CD14-positive monocyte (primary cell): ENCODE data around the gene INPPL1. TPM values are rescaled to one million over a fixed set of nuclear protein-coding genes. Genes with fewer than 3 reads are reported as not detected.

Experiments
- DNase-seq, 3 donors: peaks; one replicate each; pipeline ENCODE4 v3.0.0-alpha.2; 2011 to 2022
- H2AFZ ChIP-seq: 2 replicates; pipeline ENCODE4 v1.6.0; 2012; ENCODE audit warnings: mild to moderate bottlenecking, low read depth, low read length, inconsistent platforms; ENCODE audit not compliant: insufficient read depth, poor library complexity, severe bottlenecking
- H3K27ac ChIP-seq, 2 donors: 1 replicate in 1 of 2; 2 replicates in 1 of 2; pipeline ENCODE4 v1.5.1; 2012 to 2013; ENCODE audit warnings: low read length in 2 of 2, control low read depth in 1 of 2, inconsistent platforms in 1 of 2, low read depth in 1 of 2, mild to moderate bottlenecking in 1 of 2
- H3K27me3 ChIP-seq, 2 donors: one replicate each; pipeline versions ENCODE4 v1.6.0 to v1.6.1; 2011 to 2013; ENCODE audit warnings: low read length in 2 of 2; ENCODE audit not compliant: control insufficient read depth in 2 of 2, insufficient read depth in 2 of 2
- H3K36me3 ChIP-seq, 2 donors: replicated peaks in 1 of 2; 1 replicate in 1 of 2; 2 replicates in 1 of 2; pipeline versions ENCODE4 v1.5.1 to v1.6.1; 2012 to 2013; ENCODE audit warnings: low read length in 2 of 2, control low read depth in 1 of 2, inconsistent platforms in 1 of 2, mild to moderate bottlenecking in 1 of 2; ENCODE audit not compliant: insufficient read depth in 2 of 2, control insufficient read depth in 1 of 2
- H3K4me1 ChIP-seq, 2 donors: 1 replicate in 1 of 2; 2 replicates in 1 of 2; pipeline versions ENCODE4 v1.5.1 to v1.6.1; 2012 to 2013; ENCODE audit warnings: low read length in 2 of 2, control low read depth in 1 of 2, inconsistent platforms in 1 of 2, mild to moderate bottlenecking in 1 of 2, moderate library complexity in 1 of 2; ENCODE audit not compliant: insufficient read depth in 2 of 2, control insufficient read depth in 1 of 2
- H3K4me2 ChIP-seq: replicated peaks from 2 replicates; pipeline ENCODE3; 2012; ENCODE audit warnings: low read length, moderate library complexity, mild to moderate bottlenecking; ENCODE audit not compliant: poor library complexity, severe bottlenecking; ENCODE audit errors: extremely low read depth
- H3K4me3 ChIP-seq, 3 experiments: fragments of 200-600 bp in 1 of 3; sonication (generic) in 1 of 3; replicated peaks in 1 of 3; 1 replicate in 2 of 3; 2 replicates in 1 of 3; pipeline ENCODE4 v1.5.1; 2011 to 2013; ENCODE audit warnings: low read length in 3 of 3, mild to moderate bottlenecking in 3 of 3, control low read depth in 2 of 3, low read depth in 2 of 3, inconsistent platforms in 1 of 3, moderate library complexity in 1 of 3
- H3K79me2 ChIP-seq: 2 replicates; pipeline ENCODE4 v1.6.0; 2012; ENCODE audit warnings: mild to moderate bottlenecking, control low read depth, inconsistent platforms, low read length, moderate library complexity; ENCODE audit not compliant: insufficient read depth
- H3K9ac ChIP-seq: 2 replicates; pipeline ENCODE4 v1.6.0; 2017; ENCODE audit warnings: low read length, mild to moderate bottlenecking; ENCODE audit not compliant: insufficient read depth, poor library complexity, severe bottlenecking
- H3K9me3 ChIP-seq, 2 donors: replicated peaks in 1 of 2; 1 replicate in 1 of 2; 2 replicates in 1 of 2; pipeline versions ENCODE4 v1.5.1 to v1.6.1; 2012 to 2013; ENCODE audit warnings: low read length in 2 of 2, control low read depth in 1 of 2; ENCODE audit not compliant: control insufficient read depth in 1 of 2, insufficient read depth in 1 of 2
- H4K20me1 ChIP-seq: 2 replicates; pipeline ENCODE4 v1.6.0; 2012; ENCODE audit warnings: mild to moderate bottlenecking, low read length, control low read depth, moderate library complexity; ENCODE audit not compliant: insufficient read depth
- H3K27ac Mint-ChIP-seq, 7 donors: one replicate each; pipeline ENCODE4 v1.8.0; 2020; ENCODE audit warnings: mild to moderate bottlenecking in 7 of 7, mixed read lengths in 7 of 7, moderate library complexity in 6 of 7, inconsistent platforms in 2 of 7
- H3K27me3 Mint-ChIP-seq, 3 donors: one replicate each; pipeline ENCODE4 v1.8.0; 2021 to 2022; ENCODE audit warnings: low read depth in 3 of 3, mild to moderate bottlenecking in 3 of 3, mixed read lengths in 3 of 3, moderate library complexity in 3 of 3, inconsistent platforms in 1 of 3
- H3K36me3 Mint-ChIP-seq, 2 donors: one replicate each; pipeline ENCODE4 v1.8.0; 2020; ENCODE audit warnings: mixed read lengths in 2 of 2, inconsistent platforms in 1 of 2, mild to moderate bottlenecking in 1 of 2
- H3K4me1 Mint-ChIP-seq: one replicate; pipeline ENCODE4 v1.8.0; 2020; ENCODE audit warnings: mild to moderate bottlenecking, mixed read lengths
- H3K4me3 Mint-ChIP-seq, 2 donors: one replicate each; pipeline ENCODE4 v1.8.0; 2020; ENCODE audit warnings: mild to moderate bottlenecking in 2 of 2, mixed read lengths in 2 of 2, moderate library complexity in 1 of 2
- H3K9me3 Mint-ChIP-seq, 7 donors: one replicate each; pipeline ENCODE4 v1.8.0; 2020 to 2022; ENCODE audit warnings: mixed read lengths in 7 of 7, mild to moderate bottlenecking in 6 of 7, moderate library complexity in 6 of 7, inconsistent platforms in 2 of 7
- WGBS: methylation state at CpG from one replicate; pipeline ENCODE4 v1.1.5; 2013; ENCODE audit warnings: missing lambda C conversion rate; ENCODE audit not compliant: insufficient coverage; 5-methylcytosine and 5-hydroxymethylcytosine counted together
- intact Hi-C, 2 donors: fragments of 100-400 bp; cut with micrococcal nuclease; formaldehyde crosslinking; loops; one replicate each; pipeline versions ENCODE4 v1.15.0 to v1.15.1; 2023
- polyA plus RNA-seq, 3 donors: library from polyadenylated mRNA; depleted of rRNA in 1 of 3; unstranded in 2 of 3; stranded (reverse) in 1 of 3; fragments of 300-500 nt in 2 of 3; fragments of >200 nt in 1 of 3; fragmentation: Illumina TruSeq in 2 of 3; gene quantifications; 1 replicate in 2 of 3; 2 replicates in 1 of 3; pipeline ENCODE4 v1.2.3, GENCODE V29; 2012 to 2021
- TF ChIP-seq, protein P1 (sequence below): fragments of 200-600 bp; IDR thresholded peaks from one replicate; pipeline ENCODE4 v1.8.0; 2022; ENCODE audit warnings: antibody characterized with exemption, mild to moderate bottlenecking

Gene INPPL1
- polyA plus RNA-seq, 3 donors = 11.8 to 390 (median 12.6) TPM

DNA sequence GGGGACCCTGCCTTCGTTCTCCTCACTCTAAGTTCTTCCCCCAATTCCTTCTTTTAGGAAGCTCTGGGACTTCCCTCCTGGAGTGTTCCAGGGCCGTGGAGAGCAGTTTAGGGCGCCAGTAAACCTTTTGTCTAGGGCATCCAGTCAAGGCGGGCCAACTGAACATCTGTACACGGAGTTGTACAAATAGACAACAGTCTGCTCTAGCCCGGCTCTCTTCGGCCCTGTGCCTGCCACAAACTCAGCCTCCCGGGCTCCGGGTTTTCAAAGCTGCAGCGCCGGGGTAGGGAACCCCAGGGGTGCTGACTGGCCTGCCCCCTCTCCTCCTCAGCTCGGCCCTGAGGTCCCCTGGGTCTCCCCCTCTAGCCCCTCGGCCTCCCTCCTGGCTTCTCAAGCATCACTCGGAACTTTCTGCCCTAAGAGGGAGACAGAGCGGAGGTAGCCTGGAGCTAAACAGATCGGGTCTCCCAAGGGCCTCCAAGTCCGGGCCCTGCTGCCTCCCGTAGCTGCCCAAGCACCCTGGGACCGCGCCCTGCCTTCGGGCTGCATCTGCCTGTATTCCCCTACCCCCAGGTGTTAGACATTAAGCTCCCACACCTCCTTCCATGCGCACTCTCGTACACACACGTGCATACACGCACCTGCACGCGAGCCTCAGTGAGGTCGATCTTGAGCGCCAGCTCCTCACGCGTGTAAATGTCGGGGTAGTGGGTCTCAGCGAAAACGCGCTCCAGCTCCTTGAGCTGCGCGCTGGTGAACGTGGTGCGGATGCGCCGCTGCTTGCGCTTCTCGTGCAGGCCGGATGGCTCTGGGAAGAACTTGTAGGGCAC lies 16.1 kb downstream of the INPPL1 start:
- DNase-seq = no peak
- H3K79me2 ChIP-seq = no peaks in the 10 kb centered on the region
- peaks cover 48 to 67% of the 10 kb centered on the region in 2 donors for H3K27me3 ChIP-seq
- Mint-ChIP-seq H3K9me3 (peaks cover 7 to 41% (median 15%) of the 10 kb centered on the region in 7 donors), H3K36me3 (peaks cover 41 to 45% of the 10 kb centered on the region in 2 donors), H3K27me3 (peaks cover 52 to 60% (median 55%) of the 10 kb centered on the region in 3 donors), H3K4me3 (peak overlapping the region; percentile 72 to 91), H3K4me1 (peaks cover 46% of the 10 kb centered on the region), H3K27ac (peak overlapping the region in 4 of 7 donors; percentile 27 to 78 (median 54))
- H3K4me3 ChIP-seq = peak overlapping the region in 1 of 3 experiments; percentile 71
- intact Hi-C loops = loop anchor here in 1 of 2 donors (5.0 kb wide), 1 partner anchor 42 kb away; no protein-coding TSS in a partner anchor
- WGBS = 2% methylated on average over 40 of the region's 44 CpGs
- peaks cover 25 to 31% of the 10 kb centered on the region in 2 donors for H3K36me3 ChIP-seq
- peaks cover 44% of the 10 kb centered on the region for H4K20me1 ChIP-seq
- H3K9ac ChIP-seq = no peak overlapping the region
- peak overlapping the region; percentile 79 for H3K4me2 ChIP-seq
- H3K9me3 ChIP-seq = peaks cover 0 to 30% of the 10 kb centered on the region in 2 donors
- no peak overlapping the region for H3K27ac ChIP-seq
- TF ChIP-seq, protein P1, sequence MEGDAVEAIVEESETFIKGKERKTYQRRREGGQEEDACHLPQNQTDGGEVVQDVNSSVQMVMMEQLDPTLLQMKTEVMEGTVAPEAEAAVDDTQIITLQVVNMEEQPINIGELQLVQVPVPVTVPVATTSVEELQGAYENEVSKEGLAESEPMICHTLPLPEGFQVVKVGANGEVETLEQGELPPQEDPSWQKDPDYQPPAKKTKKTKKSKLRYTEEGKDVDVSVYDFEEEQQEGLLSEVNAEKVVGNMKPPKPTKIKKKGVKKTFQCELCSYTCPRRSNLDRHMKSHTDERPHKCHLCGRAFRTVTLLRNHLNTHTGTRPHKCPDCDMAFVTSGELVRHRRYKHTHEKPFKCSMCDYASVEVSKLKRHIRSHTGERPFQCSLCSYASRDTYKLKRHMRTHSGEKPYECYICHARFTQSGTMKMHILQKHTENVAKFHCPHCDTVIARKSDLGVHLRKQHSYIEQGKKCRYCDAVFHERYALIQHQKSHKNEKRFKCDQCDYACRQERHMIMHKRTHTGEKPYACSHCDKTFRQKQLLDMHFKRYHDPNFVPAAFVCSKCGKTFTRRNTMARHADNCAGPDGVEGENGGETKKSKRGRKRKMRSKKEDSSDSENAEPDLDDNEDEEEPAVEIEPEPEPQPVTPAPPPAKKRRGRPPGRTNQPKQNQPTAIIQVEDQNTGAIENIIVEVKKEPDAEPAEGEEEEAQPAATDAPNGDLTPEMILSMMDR = no peak
- peak overlapping the region; percentile 59 for H2AFZ ChIP-seq
- H3K4me1 ChIP-seq = peaks cover 26 to 37% of the 10 kb centered on the region in 2 donors

DNA sequence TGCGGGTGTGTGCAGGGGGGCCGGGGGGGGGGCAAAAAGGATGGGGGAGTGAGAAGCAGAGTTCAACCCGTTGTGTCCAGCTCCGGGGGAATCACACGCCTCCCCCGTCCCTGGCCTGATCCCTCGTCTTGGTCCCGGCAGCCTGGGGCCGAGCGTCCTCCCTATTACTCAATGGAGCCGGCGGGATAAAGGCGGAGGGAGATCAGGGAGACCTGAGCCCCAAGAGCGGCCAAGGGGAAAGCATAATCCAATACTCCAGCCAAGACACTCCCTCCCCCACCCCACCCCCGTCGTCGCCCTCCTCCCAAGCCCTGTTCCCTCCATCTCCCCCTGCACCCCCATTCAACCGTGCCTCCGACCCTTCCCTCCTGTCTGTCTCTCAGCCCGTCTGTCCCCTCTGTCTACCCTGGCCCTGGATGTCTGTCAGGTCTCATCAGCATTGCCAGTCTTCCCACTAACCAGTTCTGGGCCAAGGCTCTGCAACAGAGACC lies 16.8 kb downstream of the INPPL1 start:
- DNase-seq = no peak
- H3K36me3 ChIP-seq = peaks cover 18 to 24% of the 10 kb centered on the region in 2 donors
- no peak overlapping the region for H3K4me2 ChIP-seq
- peaks cover 51 to 60% (median 55%) of the 10 kb centered on the region in 3 donors for H3K27me3 Mint-ChIP-seq
- H3K9me3 Mint-ChIP-seq = peaks cover 7 to 41% (median 15%) of the 10 kb centered on the region in 7 donors
- H3K4me1 Mint-ChIP-seq = peaks cover 46% of the 10 kb centered on the region
- H3K36me3 Mint-ChIP-seq = peaks cover 35 to 39% of the 10 kb centered on the region in 2 donors
- peaks cover 38% of the 10 kb centered on the region for H4K20me1 ChIP-seq
- H3K27ac ChIP-seq = no peak overlapping the region
- peak overlapping the region in 1 of 7 donors; percentile 68 for H3K27ac Mint-ChIP-seq
- peaks cover 0 to 33% of the 10 kb centered on the region in 2 donors for H3K9me3 ChIP-seq
- H3K27me3 ChIP-seq = peaks cover 55 to 74% of the 10 kb centered on the region in 2 donors
- no peak overlapping the region for H3K4me3 ChIP-seq
- TF ChIP-seq, protein P1 = no peak
- intact Hi-C loops = loop anchor here in 1 of 2 donors (5.0 kb wide), 1 partner anchor 41 kb away; no protein-coding TSS in a partner anchor
- H2AFZ ChIP-seq = no peak overlapping the region
- H3K4me1 ChIP-seq = peaks cover 26 to 37% of the 10 kb centered on the region in 2 donors
- no peaks in the 10 kb centered on the region for H3K79me2 ChIP-seq
- 23% methylated on average over 15 of the region's 20 CpGs for WGBS
- no peak overlapping the region for H3K9ac ChIP-seq
- peak overlapping the region in 1 of 2 donors; percentile 91 for H3K4me3 Mint-ChIP-seq
